Measurements from ENCODE around the gene WDR1.
A peak's percentile ranks its signal among the peaks of the same experiment; 100 is the strongest.

The WDR1 gene

DNA sequence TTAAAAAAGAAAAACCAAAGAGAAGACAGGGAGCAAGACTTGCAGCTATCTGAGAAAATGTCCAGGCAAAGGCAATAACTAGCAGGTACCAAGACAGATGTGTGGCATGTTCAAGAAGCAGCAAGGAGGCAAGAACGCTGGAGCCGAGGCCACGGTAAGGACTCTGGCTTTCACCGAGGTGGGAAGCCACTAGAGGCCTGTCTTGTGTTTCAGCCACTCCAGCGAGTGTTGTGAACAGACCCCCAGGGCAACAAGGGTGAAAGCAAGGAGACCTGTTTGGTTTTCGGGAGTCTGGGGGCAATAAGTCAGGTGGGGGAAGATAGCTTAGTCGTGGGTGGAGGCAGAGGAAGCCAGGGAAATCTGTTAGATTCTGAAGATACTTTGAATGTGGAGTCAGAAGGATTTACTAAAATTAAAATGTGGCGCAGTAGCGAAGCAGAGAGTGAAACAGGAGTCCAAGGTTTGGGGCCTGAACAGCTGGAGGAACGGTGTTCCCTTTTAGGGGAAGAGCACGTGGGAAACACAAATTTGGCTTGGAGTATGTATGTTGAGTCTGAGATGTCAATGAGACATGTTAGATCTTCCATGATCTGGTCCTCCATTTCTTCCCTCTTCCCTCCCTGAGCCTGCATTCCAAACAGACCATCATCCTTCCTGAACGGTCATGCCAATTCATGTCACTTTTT is 3.1 kb downstream of the WDR1 start:
- no peak for DNase-seq (ENCODE audit: low read depth in 2 of 2)

DNA sequence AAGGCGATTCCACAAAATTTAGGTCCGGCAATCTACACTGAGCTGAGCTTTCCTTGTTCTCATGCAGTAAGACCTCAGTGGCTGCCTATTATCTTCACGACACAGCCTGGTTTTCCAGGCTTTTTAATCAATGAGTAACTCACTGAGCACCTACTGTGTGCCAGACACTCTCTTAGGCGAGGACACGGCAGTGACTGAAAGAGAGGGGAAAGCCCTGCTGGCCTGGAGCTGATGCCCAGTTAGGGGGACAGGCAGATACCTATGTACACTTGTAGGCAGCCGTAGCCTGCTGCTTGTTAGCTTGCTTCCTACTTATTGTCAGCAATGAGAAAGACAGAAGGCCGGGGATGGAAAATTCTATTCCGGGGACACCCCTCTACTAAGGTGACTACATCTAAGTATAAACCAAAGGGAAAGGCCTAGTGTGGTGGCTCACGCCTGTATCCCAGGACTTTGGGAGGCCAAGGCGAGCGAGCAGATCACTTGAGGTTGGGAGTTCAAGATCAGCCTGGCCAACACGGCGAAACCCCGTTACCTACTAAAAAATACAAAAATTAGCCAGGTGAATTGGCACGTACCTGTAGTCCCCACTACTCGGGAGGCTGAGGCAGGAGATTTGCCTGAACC is 3.8 kb downstream of the WDR1 start:
- no peak for DNase-seq (ENCODE audit: low read depth in 2 of 2)

DNA sequence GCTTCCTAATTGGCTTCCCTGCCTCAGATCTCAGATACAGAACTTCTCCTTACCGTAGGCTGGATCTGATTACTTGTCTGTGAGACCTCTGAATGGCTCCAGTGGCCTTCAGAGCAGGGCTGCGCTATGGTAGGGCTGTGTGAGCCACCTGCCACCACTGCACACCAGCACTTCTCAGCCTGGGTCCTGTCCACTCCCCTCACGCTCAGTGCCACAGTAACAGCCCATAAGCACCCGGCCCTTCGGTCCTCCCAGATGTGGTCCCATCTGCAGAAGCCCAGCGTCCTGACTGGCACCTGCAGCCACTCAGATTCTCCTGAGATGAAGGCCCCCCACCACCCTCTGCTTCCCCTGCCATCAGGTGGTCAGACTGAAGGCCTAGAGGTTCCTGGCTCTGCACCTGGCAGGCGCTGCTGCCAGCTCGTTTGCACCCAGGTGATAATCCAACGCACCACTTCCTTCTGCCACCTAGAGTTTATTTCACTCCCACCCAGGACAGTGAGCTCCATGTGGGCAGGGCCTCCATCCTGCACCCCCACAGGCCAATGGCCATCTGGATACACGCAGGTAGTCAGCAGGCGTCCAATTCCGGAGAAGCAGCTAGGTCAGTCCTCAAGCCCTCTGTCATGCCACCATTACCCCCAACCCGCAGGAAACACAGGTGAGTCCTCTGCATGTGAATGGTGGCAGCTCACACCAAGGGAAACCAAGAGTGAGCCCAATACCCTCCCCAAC is 5.4 kb downstream of the WDR1 start:
- DNase-seq (ENCODE audit: low read depth in 2 of 2): no peak

GRCh38 chr4:10109995-10110670 is 6.5 kb downstream of the WDR1 start:
- no peak for DNase-seq (ENCODE audit: low read depth in 2 of 2)

- DNase-seq (ENCODE audit: low read depth in 2 of 2): no peak
Measured at GRCh38 chr4:10108818-10109783, 7.5 kb downstream of the WDR1 start.

DNA sequence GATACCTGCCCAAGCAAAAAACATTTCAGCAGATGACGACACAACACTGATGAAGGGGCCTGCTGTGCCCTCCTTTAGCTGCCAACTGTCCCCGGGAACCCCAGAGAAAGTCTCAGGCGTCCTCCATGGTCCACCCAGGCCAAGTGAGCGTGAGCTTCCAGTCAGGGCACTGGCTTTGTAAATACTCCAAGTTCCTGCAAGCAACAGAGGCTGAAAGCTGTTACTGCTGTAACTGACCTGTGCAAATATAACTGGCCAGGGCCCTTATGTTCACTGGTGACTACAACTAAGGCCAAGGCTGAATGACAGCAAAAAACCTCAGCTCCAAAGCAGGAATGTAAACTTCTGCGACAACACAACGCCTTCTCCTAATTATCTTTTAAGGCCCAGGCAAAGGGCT is 8.2 kb downstream of the WDR1 start:
- no peak for DNase-seq (ENCODE audit: low read depth in 2 of 2)

- DNase-seq (ENCODE audit: low read depth in 2 of 2): no peak
Measured at GRCh38 chr4:10107111-10108091, 9.2 kb downstream of the WDR1 start.

- DNase-seq (ENCODE audit: low read depth in 2 of 2): peak in 1 of 2 donors; percentile 75
Measured at GRCh38 chr4:10106421-10107039, 10.1 kb downstream of the WDR1 start.

GRCh38 chr4:10105920-10106319 is 10.7 kb downstream of the WDR1 start:
- no peak for DNase-seq (ENCODE audit: low read depth in 2 of 2)

- no peak for DNase-seq (ENCODE audit: low read depth in 2 of 2)
Measured at GRCh38 chr4:10105421-10105820, 11.2 kb downstream of the WDR1 start.

DNA sequence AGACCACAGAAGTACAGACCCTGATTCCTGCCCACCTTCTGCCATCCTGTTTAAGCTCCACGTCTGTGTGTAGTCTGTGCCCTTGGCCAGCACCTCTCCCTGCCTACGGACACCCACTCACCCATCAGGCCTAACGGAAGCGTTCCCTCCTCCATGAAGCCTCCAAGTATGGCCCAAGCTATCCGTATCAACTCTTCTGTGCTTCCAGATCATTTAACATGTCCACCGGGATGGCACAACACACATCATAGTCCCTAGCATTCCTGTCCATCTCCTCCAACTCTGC is 11.7 kb downstream of the WDR1 start:
- no peak for DNase-seq (ENCODE audit: low read depth in 2 of 2)

GRCh38 chr4:10104211-10104990 is 12.2 kb downstream of the WDR1 start:
- no peak for DNase-seq (ENCODE audit: low read depth in 2 of 2)

DNA sequence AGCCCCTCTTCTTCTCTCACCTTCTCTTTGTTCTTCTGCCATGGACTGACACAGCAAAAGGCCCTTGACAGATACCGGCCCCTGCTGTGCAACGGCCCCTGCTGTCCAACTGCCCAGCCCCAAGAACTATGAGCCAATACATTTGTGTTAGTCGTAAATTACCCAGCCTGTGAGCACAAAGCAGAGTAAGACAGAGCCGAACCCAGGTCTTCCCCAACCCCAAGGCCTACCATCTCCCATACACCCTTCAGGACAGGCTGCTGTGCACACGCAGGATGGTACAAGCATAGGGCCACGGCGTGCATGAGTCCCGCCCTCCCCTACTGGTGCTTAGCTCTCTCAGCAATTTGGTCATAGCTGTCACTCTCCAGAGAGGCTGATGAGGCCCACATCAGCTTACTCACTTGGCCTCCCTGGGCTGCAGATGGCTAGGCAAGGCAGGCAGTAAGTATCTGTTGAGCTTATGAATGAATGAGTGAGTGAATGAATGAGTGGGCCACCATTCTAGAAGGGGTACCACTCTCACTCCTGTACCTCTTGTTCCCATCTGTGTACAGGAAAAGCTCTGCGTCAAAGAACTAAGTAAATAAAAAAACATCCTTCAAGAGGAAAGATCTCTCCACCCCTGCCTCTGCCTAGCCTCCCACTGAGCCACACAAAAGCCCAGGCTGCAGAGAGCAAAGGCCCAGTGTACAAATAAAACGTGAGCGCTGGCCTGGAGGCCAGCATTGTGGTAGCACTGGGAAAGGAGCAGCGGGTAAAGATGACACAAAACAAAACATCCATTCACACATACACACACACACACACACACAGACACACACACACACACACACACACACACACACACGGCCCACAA is 13.9 kb downstream of the WDR1 start:
- no peak for DNase-seq (ENCODE audit: low read depth in 2 of 2)

- no peak for DNase-seq (ENCODE audit: low read depth in 2 of 2)
Measured at GRCh38 chr4:10101671-10102473, 14.7 kb downstream of the WDR1 start.

- no peak for DNase-seq (ENCODE audit: low read depth in 2 of 2)
Measured at GRCh38 chr4:10100734-10101216, 15.8 kb downstream of the WDR1 start.

GRCh38 chr4:10099499-10100325 is 16.9 kb downstream of the WDR1 start:
- no peak for DNase-seq (ENCODE audit: low read depth in 2 of 2)
